ENCODE data around the gene FBXO21. TPM values are rescaled to one million over a fixed set of nuclear protein-coding genes. Genes with fewer than 3 reads are reported as not detected.

Gene FBXO21
- total and polyA plus RNA-seq, 2 donors (not counting 1 experiment from before 2014, with no cell fraction given), result 31.3 to 81.3 TPM

- H2AFZ ChIP-seq (ENCODE audit: low read length), result no peak overlapping the region
- no peaks in the 10 kb centered on the region for H3K79me2 ChIP-seq (ENCODE audit: control insufficient read depth, insufficient read depth, low read length)
- H3K9ac ChIP-seq (ENCODE audit: insufficient read depth, low read length), result no peak overlapping the region
- H3K27me3 ChIP-seq (ENCODE audit: control insufficient read depth, insufficient read depth, low read length), result no peaks in the 10 kb centered on the region
- H3K4me1 ChIP-seq (ENCODE audit: control insufficient read depth, extremely low read depth, insufficient read depth, low read length), result no peaks in the 10 kb centered on the region
- H3K9me3 ChIP-seq (ENCODE audit: control insufficient read depth, insufficient read depth, low read depth, low read length), result no peaks in the 10 kb centered on the region
- H4K20me1 ChIP-seq (ENCODE audit: control insufficient read depth, extremely low read depth, insufficient read depth, low read length), result no peaks in the 10 kb centered on the region
- TF ChIP-seq EZH2 (IDR thresholded peaks at IDR 0.05; ENCODE audit: low read length, missing control alignments) (no peak), CTCF (conservative IDR thresholded peaks at IDR 0.05 in 1 of 2, IDR thresholded peaks at IDR 0.05 in 1 of 2; ENCODE audit: low read depth in 1 of 2, low read length in 2 of 2) (no peak)
- no peak overlapping the region for H3K4me3 ChIP-seq (replicated peaks in 1 of 4; ENCODE audit: control extremely low read depth in 1 of 4, insufficient read depth in 1 of 4, low read depth in 3 of 4, low read length in 4 of 4)
- H3K36me3 ChIP-seq (ENCODE audit: control insufficient read depth, insufficient read depth, low read length), result no peaks in the 10 kb centered on the region
- H3K27ac ChIP-seq (ENCODE audit: insufficient read depth, low read length), result no peak overlapping the region
- H3K4me2 ChIP-seq (ENCODE audit: extremely low read depth, insufficient read depth, low read length), result no peak overlapping the region
- no peak for DNase-seq (ENCODE audit: low read depth in 2 of 2)
Measured at GRCh38 chr12:117209626-117210025, 19.4 kb upstream of the FBXO21 start.

GRCh38 chr12:117208811-117209455 lies 18.7 kb upstream of the FBXO21 start:
- no peak overlapping the region for H3K9ac ChIP-seq (ENCODE audit: insufficient read depth, low read length)
- no peak overlapping the region for H3K4me3 ChIP-seq (replicated peaks in 1 of 4; ENCODE audit: control extremely low read depth in 1 of 4, insufficient read depth in 1 of 4, low read depth in 3 of 4, low read length in 4 of 4)
- H3K27ac ChIP-seq (ENCODE audit: insufficient read depth, low read length), result no peak overlapping the region
- no peak for DNase-seq (ENCODE audit: low read depth in 2 of 2)
- no peak overlapping the region for H2AFZ ChIP-seq (ENCODE audit: low read length)
- no peaks in the 10 kb centered on the region for H3K27me3 ChIP-seq (ENCODE audit: control insufficient read depth, insufficient read depth, low read length)
- H3K9me3 ChIP-seq (ENCODE audit: control insufficient read depth, insufficient read depth, low read depth, low read length), result no peaks in the 10 kb centered on the region
- no peaks in the 10 kb centered on the region for H4K20me1 ChIP-seq (ENCODE audit: control insufficient read depth, extremely low read depth, insufficient read depth, low read length)
- H3K4me2 ChIP-seq (ENCODE audit: extremely low read depth, insufficient read depth, low read length), result no peak overlapping the region
- no peaks in the 10 kb centered on the region for H3K36me3 ChIP-seq (ENCODE audit: control insufficient read depth, insufficient read depth, low read length)
- H3K4me1 ChIP-seq (ENCODE audit: control insufficient read depth, extremely low read depth, insufficient read depth, low read length), result no peaks in the 10 kb centered on the region
- TF ChIP-seq CTCF (conservative IDR thresholded peaks at IDR 0.05 in 1 of 2, IDR thresholded peaks at IDR 0.05 in 1 of 2; ENCODE audit: low read depth in 1 of 2, low read length in 2 of 2), result no peak
- TF ChIP-seq EZH2 (IDR thresholded peaks at IDR 0.05; ENCODE audit: low read length, missing control alignments), result no peak
- no peaks in the 10 kb centered on the region for H3K79me2 ChIP-seq (ENCODE audit: control insufficient read depth, insufficient read depth, low read length)

- Histone ChIP-seq H3K9ac (ENCODE audit: insufficient read depth, low read length) (no peak overlapping the region), H3K4me3 (replicated peaks in 1 of 4; ENCODE audit: control extremely low read depth in 1 of 4, insufficient read depth in 1 of 4, low read depth in 3 of 4, low read length in 4 of 4) (no peak overlapping the region), H3K27ac (ENCODE audit: insufficient read depth, low read length) (no peak overlapping the region), H2AFZ (ENCODE audit: low read length) (no peak overlapping the region), H4K20me1 (ENCODE audit: control insufficient read depth, extremely low read depth, insufficient read depth, low read length) (no peaks in the 10 kb centered on the region), H3K79me2 (ENCODE audit: control insufficient read depth, insufficient read depth, low read length) (no peaks in the 10 kb centered on the region), H3K9me3 (ENCODE audit: control insufficient read depth, insufficient read depth, low read depth, low read length) (no peaks in the 10 kb centered on the region), H3K4me1 (ENCODE audit: control insufficient read depth, extremely low read depth, insufficient read depth, low read length) (no peaks in the 10 kb centered on the region), H3K36me3 (ENCODE audit: control insufficient read depth, insufficient read depth, low read length) (no peaks in the 10 kb centered on the region), H3K4me2 (ENCODE audit: extremely low read depth, insufficient read depth, low read length) (no peak overlapping the region), H3K27me3 (ENCODE audit: control insufficient read depth, insufficient read depth, low read length) (no peaks in the 10 kb centered on the region)
- no peak for DNase-seq (ENCODE audit: low read depth in 2 of 2)
- TF ChIP-seq CTCF (conservative IDR thresholded peaks at IDR 0.05 in 1 of 2, IDR thresholded peaks at IDR 0.05 in 1 of 2; ENCODE audit: low read depth in 1 of 2, low read length in 2 of 2) (no peak), EZH2 (IDR thresholded peaks at IDR 0.05; ENCODE audit: low read length, missing control alignments) (no peak)
Measured at GRCh38 chr12:117208206-117208605, 17.9 kb upstream of the FBXO21 start.
